ENCODE measurements around the gene ANKS1B. TPM values are rescaled to one million over a fixed set of nuclear protein-coding genes. Genes with fewer than 3 reads are reported as not detected.

Gene ANKS1B
- polyA plus RNA-seq, 3 donors, result not detected

- no peak overlapping the region for H2AFZ ChIP-seq (ENCODE audit: insufficient read depth, low read depth, low read length, poor library complexity, severe bottlenecking)
- Mint-ChIP-seq H3K36me3 (no peaks in the 10 kb centered on the region), H3K27ac (no peak overlapping the region), H3K27me3 (ENCODE audit: low read depth in 3 of 3) (no peaks in the 10 kb centered on the region), H3K4me3 (no peak overlapping the region), H3K9me3 (peaks cover 0 to 6% (median 0%) of the 10 kb centered on the region in 7 donors), H3K4me1 (no peaks in the 10 kb centered on the region)
- no peak overlapping the region for H3K4me2 ChIP-seq (replicated peaks; ENCODE audit: extremely low read depth, low read length, poor library complexity, severe bottlenecking)
- H3K27me3 ChIP-seq (ENCODE audit: control insufficient read depth in 2 of 2, insufficient read depth in 2 of 2, low read length in 2 of 2), result no peaks in the 10 kb centered on the region
- TF ChIP-seq CTCF (IDR thresholded peaks at IDR 0.05), result no peak
- no peak overlapping the region for H3K27ac ChIP-seq (ENCODE audit: low read depth in 1 of 2, low read length in 2 of 2)
- no CpG with 5 or more reads among the region's 2 CpGs for WGBS (ENCODE audit: insufficient coverage)
- intact Hi-C loops (cut with micrococcal nuclease), result no loop called here
- peaks cover 0 to 4% of the 10 kb centered on the region in 2 donors for H3K9me3 ChIP-seq (replicated peaks in 1 of 2; ENCODE audit: control insufficient read depth in 1 of 2, insufficient read depth in 1 of 2, low read length in 2 of 2)
- no peaks in the 10 kb centered on the region for H3K36me3 ChIP-seq (replicated peaks in 1 of 2; ENCODE audit: control insufficient read depth in 1 of 2, insufficient read depth in 2 of 2, low read length in 2 of 2)
- no peak overlapping the region for H3K4me3 ChIP-seq (replicated peaks in 1 of 3; ENCODE audit: low read depth in 2 of 3, low read length in 3 of 3)
- DNase-seq, result no peak
- no peaks in the 10 kb centered on the region for H3K79me2 ChIP-seq (ENCODE audit: insufficient read depth, low read length)
- H3K9ac ChIP-seq (ENCODE audit: insufficient read depth, low read length, poor library complexity, severe bottlenecking), result no peak overlapping the region
- H4K20me1 ChIP-seq (ENCODE audit: insufficient read depth, low read length), result no peaks in the 10 kb centered on the region
- H3K4me1 ChIP-seq (ENCODE audit: control insufficient read depth in 1 of 2, insufficient read depth in 2 of 2, low read length in 2 of 2), result no peaks in the 10 kb centered on the region
Observed at GRCh38 chr12:99573980-99574379, 410.8 kb downstream of the ANKS1B start.

- DNase-seq, result no peak
- H3K79me2 ChIP-seq (ENCODE audit: insufficient read depth, low read length), result no peaks in the 10 kb centered on the region
- Mint-ChIP-seq H3K4me1 (no peaks in the 10 kb centered on the region), H3K27ac (no peak overlapping the region), H3K36me3 (no peaks in the 10 kb centered on the region), H3K27me3 (ENCODE audit: low read depth in 3 of 3) (no peaks in the 10 kb centered on the region), H3K9me3 (peaks cover 0 to 9% (median 4%) of the 10 kb centered on the region in 7 donors), H3K4me3 (no peak overlapping the region)
- no peak overlapping the region for H2AFZ ChIP-seq (ENCODE audit: insufficient read depth, low read depth, low read length, poor library complexity, severe bottlenecking)
- no peak overlapping the region for H3K4me3 ChIP-seq (replicated peaks in 1 of 3; ENCODE audit: low read depth in 2 of 3, low read length in 3 of 3)
- no peak overlapping the region for H3K9ac ChIP-seq (ENCODE audit: insufficient read depth, low read length, poor library complexity, severe bottlenecking)
- WGBS (ENCODE audit: insufficient coverage), result 100% methylated on average over 1 of the region's 2 CpGs
- no peaks in the 10 kb centered on the region for H4K20me1 ChIP-seq (ENCODE audit: insufficient read depth, low read length)
- peaks cover 4 to 11% of the 10 kb centered on the region in 2 donors for H3K9me3 ChIP-seq (replicated peaks in 1 of 2; ENCODE audit: control insufficient read depth in 1 of 2, insufficient read depth in 1 of 2, low read length in 2 of 2)
- H3K36me3 ChIP-seq (replicated peaks in 1 of 2; ENCODE audit: control insufficient read depth in 1 of 2, insufficient read depth in 2 of 2, low read length in 2 of 2), result no peaks in the 10 kb centered on the region
- no peaks in the 10 kb centered on the region for H3K27me3 ChIP-seq (ENCODE audit: control insufficient read depth in 2 of 2, insufficient read depth in 2 of 2, low read length in 2 of 2)
- intact Hi-C loops (cut with micrococcal nuclease), result no loop called here
- H3K27ac ChIP-seq (ENCODE audit: low read depth in 1 of 2, low read length in 2 of 2), result no peak overlapping the region
- TF ChIP-seq CTCF (IDR thresholded peaks at IDR 0.05), result no peak
- no peaks in the 10 kb centered on the region for H3K4me1 ChIP-seq (ENCODE audit: control insufficient read depth in 1 of 2, insufficient read depth in 2 of 2, low read length in 2 of 2)
- no peak overlapping the region for H3K4me2 ChIP-seq (replicated peaks; ENCODE audit: extremely low read depth, low read length, poor library complexity, severe bottlenecking)
Observed at GRCh38 chr12:99567072-99567471, 417.7 kb downstream of the ANKS1B start.

Data from CD14-positive monocyte (primary cell).